Spleen (tissue), 7 donors: ENCODE results near the gene THSD4.

ENCODE experiments used
- POLR2AphosphoS5 ChIP-seq, 3 donors: sonication (generic); formaldehyde crosslinking; IDR thresholded peaks; one replicate each; pipeline ENCODE4 v1.5.1; 2017; ENCODE audit warnings: antibody characterized with exemption in 3 of 3
- TF ChIP-seq, protein P1 (sequence below), 11 experiments: fragments of 200-600 bp in 7 of 11; fragments of 450-650 bp in 4 of 11; sonication (generic) in 4 of 11; IDR thresholded peaks in 8 of 11; conservative IDR thresholded peaks in 3 of 11; 1 replicate in 7 of 11; 2 replicates in 4 of 11; pipeline versions ENCODE4 v1.4.0 to v1.8.0; 2016 to 2021; ENCODE audit warnings: antibody characterized with exemption in 11 of 11, inconsistent platforms in 4 of 11, mild to moderate bottlenecking in 1 of 11
- donor health status: DM: no; HTN: no; CAD: no; lungs with moderate emphysema.
- donor health status: DM: no; HTN: no; CAD: no.
- donor health status: DM: no; HTN: no; CAD: no.

DNA sequence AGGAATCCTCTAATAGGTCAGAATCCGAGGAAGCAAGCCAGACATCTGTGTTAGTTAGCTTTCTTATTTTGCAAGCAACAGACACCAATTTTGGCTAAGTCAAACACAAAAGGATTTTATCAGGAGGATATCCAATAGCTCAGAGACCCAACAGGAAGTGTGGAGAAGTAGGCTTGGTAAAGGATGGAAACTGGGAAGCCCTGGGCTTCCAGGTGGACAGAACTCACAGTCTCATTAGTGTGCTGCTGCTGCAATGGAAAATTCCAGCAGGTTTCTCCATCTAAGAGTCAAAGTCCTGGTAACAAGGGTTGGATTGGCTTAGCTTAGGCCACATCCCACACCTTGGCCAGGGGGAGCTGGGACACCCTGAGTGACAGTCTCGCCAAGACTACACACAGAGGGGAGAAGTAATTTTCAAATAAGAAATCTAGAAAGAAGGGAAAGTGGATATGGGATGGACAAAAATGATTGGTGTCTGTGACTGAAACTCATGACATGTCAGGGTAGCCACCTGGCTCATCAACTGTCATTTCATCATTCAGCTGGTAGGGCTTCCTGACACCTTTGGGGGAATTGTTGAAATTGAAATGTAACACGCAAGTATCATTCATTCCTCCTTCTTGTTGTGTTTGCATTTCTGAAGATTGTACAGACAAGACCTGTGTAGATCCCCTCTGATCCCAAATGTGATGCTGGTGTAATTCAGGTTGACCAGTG lies 158.6 kb downstream of the THSD4 start:
- TF ChIP-seq, protein P1, sequence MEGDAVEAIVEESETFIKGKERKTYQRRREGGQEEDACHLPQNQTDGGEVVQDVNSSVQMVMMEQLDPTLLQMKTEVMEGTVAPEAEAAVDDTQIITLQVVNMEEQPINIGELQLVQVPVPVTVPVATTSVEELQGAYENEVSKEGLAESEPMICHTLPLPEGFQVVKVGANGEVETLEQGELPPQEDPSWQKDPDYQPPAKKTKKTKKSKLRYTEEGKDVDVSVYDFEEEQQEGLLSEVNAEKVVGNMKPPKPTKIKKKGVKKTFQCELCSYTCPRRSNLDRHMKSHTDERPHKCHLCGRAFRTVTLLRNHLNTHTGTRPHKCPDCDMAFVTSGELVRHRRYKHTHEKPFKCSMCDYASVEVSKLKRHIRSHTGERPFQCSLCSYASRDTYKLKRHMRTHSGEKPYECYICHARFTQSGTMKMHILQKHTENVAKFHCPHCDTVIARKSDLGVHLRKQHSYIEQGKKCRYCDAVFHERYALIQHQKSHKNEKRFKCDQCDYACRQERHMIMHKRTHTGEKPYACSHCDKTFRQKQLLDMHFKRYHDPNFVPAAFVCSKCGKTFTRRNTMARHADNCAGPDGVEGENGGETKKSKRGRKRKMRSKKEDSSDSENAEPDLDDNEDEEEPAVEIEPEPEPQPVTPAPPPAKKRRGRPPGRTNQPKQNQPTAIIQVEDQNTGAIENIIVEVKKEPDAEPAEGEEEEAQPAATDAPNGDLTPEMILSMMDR (IDR thresholded peaks at IDR 0.05 in 8 of 11, conservative IDR thresholded peaks at IDR 0.05 in 3 of 11) = no peak
- no peak for TF ChIP-seq POLR2AphosphoS5 (IDR thresholded peaks at IDR 0.05)
